ENCODE data around the gene GBF1.
"Not testable (repeated sequence)": the region's sequence is repeated elsewhere in the genome, so short reads cannot be mapped to it uniquely, and the experiment has no call there.

The GBF1 gene

DNA sequence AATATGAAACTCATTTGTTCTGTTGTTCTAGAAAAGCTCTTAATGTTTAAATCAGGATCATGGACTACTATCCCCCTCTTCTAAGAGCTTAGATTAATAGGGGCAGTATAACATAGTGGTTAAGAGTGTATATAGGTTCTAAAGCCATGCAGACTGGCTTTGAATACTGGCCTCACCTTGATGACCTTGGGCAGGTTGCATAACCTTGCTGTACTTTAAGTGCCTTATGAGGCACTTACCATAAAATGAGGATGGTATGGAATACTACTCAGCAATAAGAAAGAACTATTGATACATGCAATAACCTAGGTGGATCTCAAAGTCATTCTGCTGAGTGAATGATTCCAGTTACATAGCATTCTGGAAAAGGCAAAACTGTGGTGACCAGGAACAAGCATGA, 53.6 kb downstream of the GBF1 start:
- H3K4me1 ChIP-seq = no peaks in the 10 kb centered on the region
- no peak overlapping the region for H3K4me3 ChIP-seq (ENCODE audit: low read depth, low read length)
- H3K9me3 ChIP-seq = no peaks in the 10 kb centered on the region
- TF ChIP-seq, protein P1, sequence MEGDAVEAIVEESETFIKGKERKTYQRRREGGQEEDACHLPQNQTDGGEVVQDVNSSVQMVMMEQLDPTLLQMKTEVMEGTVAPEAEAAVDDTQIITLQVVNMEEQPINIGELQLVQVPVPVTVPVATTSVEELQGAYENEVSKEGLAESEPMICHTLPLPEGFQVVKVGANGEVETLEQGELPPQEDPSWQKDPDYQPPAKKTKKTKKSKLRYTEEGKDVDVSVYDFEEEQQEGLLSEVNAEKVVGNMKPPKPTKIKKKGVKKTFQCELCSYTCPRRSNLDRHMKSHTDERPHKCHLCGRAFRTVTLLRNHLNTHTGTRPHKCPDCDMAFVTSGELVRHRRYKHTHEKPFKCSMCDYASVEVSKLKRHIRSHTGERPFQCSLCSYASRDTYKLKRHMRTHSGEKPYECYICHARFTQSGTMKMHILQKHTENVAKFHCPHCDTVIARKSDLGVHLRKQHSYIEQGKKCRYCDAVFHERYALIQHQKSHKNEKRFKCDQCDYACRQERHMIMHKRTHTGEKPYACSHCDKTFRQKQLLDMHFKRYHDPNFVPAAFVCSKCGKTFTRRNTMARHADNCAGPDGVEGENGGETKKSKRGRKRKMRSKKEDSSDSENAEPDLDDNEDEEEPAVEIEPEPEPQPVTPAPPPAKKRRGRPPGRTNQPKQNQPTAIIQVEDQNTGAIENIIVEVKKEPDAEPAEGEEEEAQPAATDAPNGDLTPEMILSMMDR (IDR thresholded peaks at IDR 0.05; ENCODE audit: low read depth, low read length) = no peak
- no peak for DNase-seq
- H3K27me3 ChIP-seq = no peaks in the 10 kb centered on the region
- no peaks in the 10 kb centered on the region for H3K36me3 ChIP-seq

DNA sequence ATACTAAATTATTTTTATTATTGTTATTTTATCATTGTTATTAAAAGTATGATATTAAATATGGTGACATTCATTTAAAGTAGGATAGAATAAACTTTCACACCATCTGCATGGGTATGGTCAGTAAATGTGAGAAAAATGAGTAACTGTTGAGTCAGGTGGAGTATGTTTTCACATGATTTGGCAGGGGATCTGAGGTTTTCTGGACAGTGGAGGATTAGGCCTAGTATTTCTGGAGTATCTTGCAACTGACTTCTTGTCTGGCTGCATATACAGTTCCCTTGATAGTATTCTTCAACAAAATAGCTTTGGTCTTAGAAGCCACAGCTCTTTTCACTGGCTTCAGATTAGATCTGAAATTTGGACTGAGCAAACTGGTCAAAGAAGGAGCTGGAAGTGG, 54.5 kb downstream of the GBF1 start:
- Histone ChIP-seq H3K4me1 (no peaks in the 10 kb centered on the region), H3K4me3 (ENCODE audit: low read depth, low read length) (no peak overlapping the region), H3K9me3 (no peaks in the 10 kb centered on the region), H3K27me3 (no peaks in the 10 kb centered on the region), H3K36me3 (no peaks in the 10 kb centered on the region)
- DNase-seq = no peak
- TF ChIP-seq, protein P1 (IDR thresholded peaks at IDR 0.05; ENCODE audit: low read depth, low read length) = no peak

DNA sequence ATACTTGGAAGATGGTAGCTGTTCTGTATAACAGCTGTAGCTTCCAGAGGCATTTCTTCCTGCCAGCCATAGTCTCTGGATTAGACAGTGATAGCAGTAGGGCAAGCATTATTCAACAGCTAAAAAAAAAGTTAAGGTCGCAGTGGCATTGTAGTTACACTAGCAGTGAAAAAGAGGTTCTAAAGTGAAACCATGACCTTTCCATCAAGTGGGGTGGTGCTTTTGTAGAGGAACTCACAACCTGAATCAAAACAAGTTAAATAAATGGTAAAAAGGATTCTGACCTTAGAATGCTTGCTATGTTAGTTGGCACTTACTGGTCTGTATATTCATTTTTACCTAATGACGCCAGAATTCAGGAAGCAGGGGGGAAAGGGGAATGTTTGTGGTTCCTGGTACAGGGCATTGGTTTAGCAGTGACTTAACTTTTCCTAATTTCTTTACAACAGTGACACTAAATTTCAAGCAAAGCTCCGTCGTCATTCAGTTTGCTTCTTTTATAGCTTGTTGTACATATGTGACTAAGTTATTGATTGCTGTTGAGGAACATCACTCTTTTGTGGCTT, 55.0 kb downstream of the GBF1 start:
- no peak overlapping the region for H3K4me3 ChIP-seq (ENCODE audit: low read depth, low read length)
- TF ChIP-seq, protein P1 (IDR thresholded peaks at IDR 0.05; ENCODE audit: low read depth, low read length) = no peak
- no peaks in the 10 kb centered on the region for H3K4me1 ChIP-seq
- H3K9me3 ChIP-seq = no peaks in the 10 kb centered on the region
- no peaks in the 10 kb centered on the region for H3K36me3 ChIP-seq
- no peaks in the 10 kb centered on the region for H3K27me3 ChIP-seq
- no peak for DNase-seq

DNA sequence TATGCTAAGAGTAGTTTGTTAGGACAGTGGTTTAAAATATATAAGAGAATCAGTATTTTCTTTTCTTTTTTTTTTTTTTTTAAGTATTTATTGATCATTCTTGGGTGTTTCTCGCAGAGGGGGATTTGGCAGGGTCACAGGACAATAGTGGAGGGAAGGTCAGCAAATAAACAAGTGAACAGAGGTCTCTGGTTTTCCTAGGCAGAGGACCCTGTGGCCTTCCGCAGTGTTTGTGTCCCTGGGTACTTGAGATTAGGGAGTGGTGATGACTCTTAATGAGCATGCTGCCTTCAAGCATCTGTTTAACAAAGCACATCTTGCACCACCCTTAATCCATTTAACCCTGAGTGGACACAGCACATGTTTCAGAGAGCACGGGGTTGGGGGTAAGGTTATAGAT, 55.6 kb downstream of the GBF1 start:
- not testable (repeated sequence) for H3K36me3 ChIP-seq; H3K27me3 ChIP-seq; DNase-seq; H3K4me3 ChIP-seq (ENCODE audit: low read depth, low read length); H3K4me1 ChIP-seq; H3K9me3 ChIP-seq

DNA sequence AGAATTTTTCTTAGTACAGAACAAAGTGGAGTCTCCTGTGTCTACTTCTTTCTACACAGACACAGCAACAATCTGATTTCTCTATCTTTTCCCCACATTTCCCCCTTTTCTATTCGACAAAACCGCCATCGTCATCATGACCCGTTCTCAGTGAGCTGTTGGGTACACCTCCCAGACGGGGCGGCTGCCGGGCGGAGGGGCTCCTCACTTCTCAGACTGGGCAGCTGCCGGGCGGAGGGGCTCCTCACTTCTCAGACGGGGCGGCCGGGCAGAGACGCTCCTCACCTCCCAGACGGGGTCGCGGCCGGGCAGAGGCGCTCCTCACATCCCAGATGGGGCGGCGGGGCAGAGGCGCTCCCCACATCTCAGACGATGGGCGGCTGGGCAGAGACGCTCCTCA, 56.0 kb downstream of the GBF1 start:
- not testable (repeated sequence) for H3K4me1 ChIP-seq; H3K27me3 ChIP-seq; H3K9me3 ChIP-seq; DNase-seq; H3K36me3 ChIP-seq; H3K4me3 ChIP-seq (ENCODE audit: low read depth, low read length)

DNA sequence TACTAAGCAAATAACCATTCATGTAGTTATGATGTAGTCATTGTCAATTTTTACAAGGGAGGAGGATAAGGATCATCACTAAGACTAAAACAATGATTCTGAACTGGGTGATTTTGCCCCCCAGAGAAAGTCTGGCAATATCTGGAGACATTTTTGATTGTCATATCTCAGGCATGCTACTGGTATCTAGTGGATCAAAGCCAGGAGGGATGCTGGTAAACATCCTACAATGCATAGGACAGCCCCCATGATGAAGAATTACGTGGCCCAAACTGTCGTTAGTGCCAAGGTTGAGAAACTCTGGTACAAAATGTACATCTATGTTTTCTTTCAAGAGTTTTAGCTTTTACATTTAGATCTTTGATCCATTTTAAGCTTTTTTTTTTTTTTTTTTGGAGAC, 57.3 kb downstream of the GBF1 start:
- Histone ChIP-seq H3K27me3 (no peaks in the 10 kb centered on the region), H3K4me3 (ENCODE audit: low read depth, low read length) (no peak overlapping the region), H3K36me3 (no peaks in the 10 kb centered on the region), H3K4me1 (no peaks in the 10 kb centered on the region), H3K9me3 (no peaks in the 10 kb centered on the region)
- no peak for DNase-seq
- TF ChIP-seq, protein P1 (IDR thresholded peaks at IDR 0.05; ENCODE audit: low read depth, low read length) = no peak

DNA sequence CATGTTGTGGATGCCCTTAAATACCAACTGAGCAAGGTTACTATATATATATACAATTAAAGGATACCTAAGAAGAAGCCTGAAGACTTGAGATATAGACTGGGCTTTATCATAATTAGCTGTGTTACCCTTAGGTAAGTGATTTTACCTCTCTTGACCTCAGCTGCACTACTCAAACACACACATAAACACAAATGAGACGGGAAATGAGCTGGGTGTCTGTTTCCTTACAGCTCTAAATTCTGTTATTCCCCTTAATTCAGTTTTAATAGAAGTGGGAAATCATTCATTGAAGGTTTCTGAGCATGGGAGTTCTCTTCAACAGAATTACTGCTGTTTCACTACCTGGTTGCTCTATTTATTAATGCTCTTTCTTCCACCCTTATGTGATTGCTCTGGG, 60.7 kb downstream of the GBF1 start:
- no peaks in the 10 kb centered on the region for H3K27me3 ChIP-seq
- no peaks in the 10 kb centered on the region for H3K9me3 ChIP-seq
- H3K4me1 ChIP-seq = no peaks in the 10 kb centered on the region
- TF ChIP-seq, protein P1 (IDR thresholded peaks at IDR 0.05; ENCODE audit: low read depth, low read length) = no peak
- H3K4me3 ChIP-seq (ENCODE audit: low read depth, low read length) = no peak overlapping the region
- DNase-seq = no peak
- H3K36me3 ChIP-seq = no peaks in the 10 kb centered on the region
